GM10266 (cell line): ENCODE results near the gene NAGPA.

Source experiments
- DNase-seq: peaks from one replicate; pipeline ENCODE4 v3.0.0; 2012; ENCODE audit errors: extremely low spot score
- CTCF ChIP-seq: IDR thresholded peaks from 2 replicates; pipeline ENCODE4 v1.5.1; 2012; ENCODE audit warnings: mild to moderate bottlenecking, low read depth; ENCODE audit not compliant: control insufficient read depth, insufficient read depth; ENCODE audit errors: missing control alignments

NAGPA gene

GRCh38 chr16:5025171-5025632 lies 8.5 kb downstream of the NAGPA start:
- DNase-seq = no peak
- peak; percentile 26 for TF ChIP-seq CTCF

- no peak for TF ChIP-seq CTCF
- DNase-seq = no peak
These were observed 9.1 kb downstream of the NAGPA start for GRCh38 chr16:5024632-5025031.

GRCh38 chr16:5022521-5022920 lies 11.2 kb downstream of the NAGPA start:
- DNase-seq = no peak
- TF ChIP-seq CTCF = no peak

- no peak for DNase-seq
- no peak for TF ChIP-seq CTCF
These were observed 13.2 kb downstream of the NAGPA start for GRCh38 chr16:5020551-5020950.

GRCh38 chr16:5019775-5020174 lies 14.0 kb downstream of the NAGPA start:
- no peak for DNase-seq
- no peak for TF ChIP-seq CTCF

GRCh38 chr16:5018793-5019192 lies 14.9 kb downstream of the NAGPA start:
- TF ChIP-seq CTCF = no peak
- DNase-seq = no peak

- TF ChIP-seq CTCF = no peak
- DNase-seq = no peak
These were observed 16.1 kb downstream of the NAGPA start for GRCh38 chr16:5017678-5017969.
